ENCODE results near the gene PHEX.

GRCh38 chrX:22109442-22109841, 77.3 kb downstream of the PHEX start:
- no peak for TF ChIP-seq CTCF (IDR thresholded peaks at IDR 0.05; ENCODE audit: low read depth, low read length, poor library complexity, severe bottlenecking)
- no peak for TF ChIP-seq EZH2phosphoT487 (IDR thresholded peaks at IDR 0.05; ENCODE audit: borderline replicate concordance, low read length)
